NCI-H2171 treated with DMSO at 0.1 percent for 48 hours (cell line): ENCODE data around the gene GLG1.
"Not testable (repeated sequence)": the region's sequence is repeated elsewhere in the genome, so short reads cannot be mapped to it uniquely, and the experiment has no call there.

Experiments used
- DNase-seq: peaks from one replicate; lab custom pipeline; 2025; lab: John Stamatoyannopoulos, UW

The GLG1 gene

GRCh38 chr16:74575175-74575806 lies 31.6 kb downstream of the GLG1 start:
- DNase-seq = no peak

DNA sequence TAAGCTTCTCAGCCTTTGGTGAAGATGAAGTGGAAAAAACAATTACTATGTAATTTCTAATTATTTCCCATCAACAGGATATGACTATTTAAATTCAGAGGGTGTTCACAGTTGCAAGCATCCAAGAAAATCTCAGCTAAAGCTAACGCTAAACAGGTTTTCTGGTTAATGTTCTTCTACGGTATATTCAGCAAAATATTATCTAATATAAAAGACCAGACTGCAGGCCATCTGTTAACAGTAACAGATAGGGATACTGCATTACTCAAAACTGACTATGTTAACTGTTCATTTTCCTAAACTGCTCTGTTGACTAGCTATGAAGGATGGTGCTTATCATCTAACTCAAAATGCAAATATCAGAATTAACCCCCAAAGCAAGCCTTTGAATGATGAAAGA lies 32.8 kb downstream of the GLG1 start:
- DNase-seq = peak; percentile 43

DNA sequence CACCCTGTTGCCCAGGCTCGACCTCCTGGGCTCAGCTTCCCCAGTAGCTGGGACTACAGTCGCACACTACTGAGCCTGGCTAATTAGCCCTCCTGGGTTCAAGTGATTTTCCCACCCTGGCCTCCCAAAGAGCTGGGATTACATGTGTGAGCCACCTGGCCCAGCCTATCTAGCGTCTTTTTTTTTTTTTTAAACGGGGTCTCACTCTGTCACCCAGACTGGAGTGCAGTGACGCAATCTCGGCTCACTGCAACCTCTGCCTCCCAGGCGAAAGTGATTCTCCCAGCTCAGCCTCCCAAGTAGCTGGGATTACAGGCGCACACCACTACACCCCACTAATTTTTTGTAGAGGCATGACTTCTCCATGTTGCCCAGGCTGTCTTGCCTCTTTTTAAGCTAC lies 33.3 kb downstream of the GLG1 start:
- peak; percentile 55 for DNase-seq

- DNase-seq = peak; percentile 10
Measured at GRCh38 chr16:74570412-74571301, 36.3 kb downstream of the GLG1 start.

GRCh38 chr16:74568961-74569631 lies 37.8 kb downstream of the GLG1 start:
- no peak for DNase-seq

GRCh38 chr16:74567901-74568300 lies 39.0 kb downstream of the GLG1 start:
- DNase-seq = no peak

DNA sequence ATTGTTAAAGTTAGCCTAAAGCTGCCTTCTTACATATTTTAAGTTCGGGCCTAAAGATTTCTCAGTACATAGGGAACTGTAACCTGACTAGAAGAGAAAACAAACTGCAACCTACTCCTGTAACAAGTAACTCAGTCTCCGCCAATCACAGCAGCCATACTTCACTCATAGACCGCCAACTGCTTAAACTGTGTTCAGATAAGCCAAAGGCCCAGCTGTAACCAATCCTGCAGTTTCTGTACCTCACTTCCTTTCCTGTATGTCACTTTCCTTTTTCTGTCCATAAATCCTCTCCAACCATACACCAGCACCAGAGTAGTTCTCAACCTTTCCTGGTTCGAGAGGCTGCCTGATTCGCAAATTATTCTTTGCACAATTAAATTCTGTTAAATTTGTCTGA lies 41.5 kb downstream of the GLG1 start:
- DNase-seq = no peak

GRCh38 chr16:74564451-74564984 lies 42.4 kb downstream of the GLG1 start:
- DNase-seq = no peak

DNA sequence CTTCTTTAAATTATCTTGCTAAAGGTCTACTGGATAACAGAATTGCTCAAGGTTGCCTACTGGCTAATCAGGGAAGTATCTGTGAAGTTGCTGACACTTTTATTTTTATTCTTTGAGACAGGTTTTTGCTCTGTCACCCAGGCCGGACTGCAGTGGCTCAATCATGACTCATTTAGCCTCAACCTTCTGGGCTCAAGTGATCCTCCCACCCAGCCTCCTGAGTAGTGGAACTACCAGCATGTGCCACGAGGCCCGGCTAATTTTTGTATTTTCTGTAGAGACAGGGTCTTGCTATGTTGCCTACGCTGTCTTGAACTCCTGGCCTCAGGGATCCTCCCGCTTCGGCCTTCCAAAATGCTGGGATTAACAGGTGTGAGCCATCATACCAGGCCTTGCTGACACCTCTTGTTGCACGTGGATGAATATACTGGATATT lies 43.1 kb downstream of the GLG1 start:
- DNase-seq = no peak

- DNase-seq = no peak
Measured at GRCh38 chr16:74562117-74562516, 44.8 kb downstream of the GLG1 start.

DNA sequence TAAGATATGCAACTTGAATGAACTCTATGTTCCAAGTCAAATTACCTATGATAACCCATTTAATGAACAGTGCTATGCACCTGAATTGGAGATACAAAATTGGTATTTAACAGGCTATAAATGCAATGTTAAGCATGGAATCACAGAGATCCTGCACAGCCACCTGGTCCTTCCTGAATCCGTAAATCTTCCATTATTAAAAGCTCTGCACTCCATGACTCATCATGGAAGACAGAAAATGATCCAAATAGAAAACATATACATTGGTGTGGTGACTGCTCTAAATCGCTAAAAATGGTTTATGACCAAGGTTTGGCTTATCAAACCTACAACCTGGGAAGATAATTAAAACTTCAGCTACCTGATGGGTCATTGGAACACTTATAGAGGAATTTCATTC lies 45.3 kb downstream of the GLG1 start:
- no peak for DNase-seq

- DNase-seq = no peak
Measured at GRCh38 chr16:74560912-74561311, 46.0 kb downstream of the GLG1 start.

- DNase-seq = no peak
Measured at GRCh38 chr16:74558873-74559272, 48.0 kb downstream of the GLG1 start.

GRCh38 chr16:74557275-74557674 lies 49.6 kb downstream of the GLG1 start:
- no peak for DNase-seq

GRCh38 chr16:74556375-74556922 lies 50.5 kb downstream of the GLG1 start:
- DNase-seq = no peak

- not testable (repeated sequence) for DNase-seq
Measured at GRCh38 chr16:74552357-74552756, 54.6 kb downstream of the GLG1 start.

DNA sequence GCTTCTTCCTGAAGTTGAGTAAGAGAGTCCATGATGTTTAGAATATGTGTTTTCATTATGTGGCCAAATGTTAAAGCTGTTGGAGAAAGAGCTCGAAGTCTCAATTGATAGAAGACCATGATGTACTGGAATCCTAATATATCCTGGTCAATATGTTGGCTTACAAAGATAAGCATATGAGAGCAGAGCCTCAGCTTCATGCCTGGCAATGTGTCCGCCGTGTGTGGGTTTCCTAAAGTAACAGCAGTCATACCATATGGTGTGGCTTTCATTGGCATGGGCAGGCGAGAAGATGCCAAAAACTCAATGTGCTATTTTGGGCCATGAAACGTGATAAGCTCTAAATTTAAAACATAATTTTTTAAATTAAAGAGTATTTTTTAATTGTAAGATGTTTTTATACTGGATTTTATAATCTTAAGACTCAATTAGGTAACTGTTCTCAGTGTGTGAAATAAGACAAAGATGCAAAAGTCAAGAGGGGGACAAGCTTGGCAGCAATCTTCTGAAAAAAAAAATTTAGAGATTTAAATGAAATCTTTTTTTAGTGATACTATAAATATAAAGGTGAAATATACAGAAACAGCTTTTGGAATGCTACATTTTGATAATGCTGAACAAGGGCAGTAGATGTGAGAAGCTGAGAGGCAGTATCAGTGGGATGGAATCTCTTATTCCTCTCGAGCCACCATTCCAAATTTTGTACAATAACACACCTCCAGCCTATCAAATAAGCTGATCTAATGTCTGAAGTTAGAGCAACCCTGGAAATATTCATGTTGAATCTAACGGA lies 56.5 kb downstream of the GLG1 start:
- peak; percentile 68 for DNase-seq

GRCh38 chr16:74546112-74546511 lies 60.8 kb downstream of the GLG1 start:
- not testable (repeated sequence) for DNase-seq

DNA sequence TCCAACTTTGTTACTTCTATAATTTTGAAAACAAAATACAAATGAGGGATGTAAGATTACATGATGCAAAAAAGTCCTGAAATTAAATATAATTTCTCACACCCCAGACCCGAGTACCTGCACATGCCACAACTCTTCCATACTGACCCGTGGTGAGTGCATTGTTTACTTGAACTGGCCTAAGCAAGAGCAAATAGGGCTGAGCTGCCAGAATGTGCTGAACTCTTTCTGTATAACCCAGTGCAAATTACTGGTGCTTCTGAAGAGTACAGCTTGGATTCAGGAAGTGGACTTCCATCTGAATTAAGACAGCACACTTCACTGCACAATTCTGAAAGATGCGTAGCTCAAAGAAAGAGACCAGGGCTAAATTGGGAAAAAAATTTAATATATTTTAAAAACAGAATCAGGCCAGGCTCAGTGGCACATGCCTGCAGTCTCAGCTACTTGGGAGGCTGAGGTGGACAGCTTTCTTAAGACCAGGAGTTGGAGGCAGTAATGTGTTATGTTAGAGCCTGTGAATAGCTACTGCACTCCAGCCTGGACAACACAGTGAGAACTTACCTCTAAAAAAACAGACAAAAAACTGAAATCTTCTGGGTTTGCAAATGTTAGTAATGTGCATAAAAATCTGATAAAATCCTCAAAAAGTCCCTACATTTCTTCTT lies 63.9 kb downstream of the GLG1 start:
- not testable (repeated sequence) for DNase-seq

DNA sequence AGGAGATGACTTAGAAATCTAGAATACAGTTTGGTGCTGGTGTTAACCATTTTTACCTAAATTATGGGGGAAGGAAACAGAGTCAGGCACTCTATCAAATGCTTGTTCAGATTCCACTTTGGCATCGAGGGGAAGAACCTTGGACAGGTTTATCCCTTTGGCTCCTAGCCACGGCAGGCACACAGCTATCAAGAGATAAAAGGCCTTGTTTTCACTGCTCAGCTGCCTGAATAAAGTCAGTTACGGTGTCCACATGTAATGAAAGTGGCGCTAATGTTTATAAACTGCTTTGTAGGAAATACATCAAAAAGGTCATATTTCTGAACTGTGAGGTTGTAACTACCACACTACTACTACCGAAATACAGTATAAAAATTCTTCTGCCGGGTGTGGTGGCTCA lies 66.3 kb downstream of the GLG1 start:
- DNase-seq = not testable (repeated sequence)

DNA sequence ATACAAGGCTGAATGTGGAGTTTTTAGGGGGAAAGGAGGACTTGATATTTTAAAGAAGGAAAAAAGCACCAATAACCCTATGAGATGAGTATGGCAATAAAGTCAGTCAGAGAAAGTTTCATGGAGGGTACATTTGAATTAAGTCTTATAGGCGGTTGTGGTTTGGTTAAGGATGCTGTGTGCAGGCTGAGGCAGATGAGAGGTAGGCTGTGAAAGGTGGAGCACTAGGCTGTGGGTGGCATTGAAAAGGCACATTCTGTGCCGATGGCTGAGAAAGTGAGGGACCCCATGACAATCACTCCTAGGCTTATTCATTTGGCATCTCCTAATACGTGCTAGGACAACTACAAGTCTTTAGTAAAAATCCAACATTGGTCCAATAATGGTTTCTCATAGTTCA lies 68.1 kb downstream of the GLG1 start:
- DNase-seq = not testable (repeated sequence)
